Mesendoderm (in vitro differentiated cells): ENCODE results near the gene KLK15.

ENCODE experiments used
- DNase-seq: peaks from one replicate; pipeline ENCODE4 v3.0.0; 2013
- H2AK5ac ChIP-seq: 2 replicates; pipeline ENCODE4 v1.6.1; 2013; ENCODE audit warnings: low read length, inconsistent platforms
- H2BK120ac ChIP-seq: 2 replicates; pipeline ENCODE4 v1.6.1; 2013; ENCODE audit warnings: low read depth, mild to moderate bottlenecking, low read length, moderate library complexity, mixed read lengths
- H2BK15ac ChIP-seq: replicated peaks from 2 replicates; pipeline ENCODE4 v1.6.1; 2013; ENCODE audit warnings: low read depth, mild to moderate bottlenecking, moderate library complexity
- H2BK5ac ChIP-seq: 2 replicates; pipeline ENCODE4 v1.6.1; 2013; ENCODE audit warnings: low read length, inconsistent platforms
- H3K18ac ChIP-seq: 2 replicates; pipeline ENCODE4 v1.6.1; 2013; ENCODE audit warnings: mild to moderate bottlenecking, low read length, mixed read lengths
- H3K23ac ChIP-seq: one replicate; pipeline ENCODE4 v1.6.1; 2013; ENCODE audit warnings: low read length
- H3K27ac ChIP-seq: 2 replicates; pipeline ENCODE4 v1.5.1; 2013; ENCODE audit warnings: low read depth, mild to moderate bottlenecking, inconsistent platforms, low read length, moderate library complexity
- H3K27me3 ChIP-seq: 2 replicates; pipeline ENCODE4 v1.6.1; 2013; ENCODE audit warnings: low read length, control low read depth, mild to moderate bottlenecking, inconsistent platforms; ENCODE audit not compliant: insufficient read depth, poor library complexity
- H3K36me3 ChIP-seq: 2 replicates; pipeline ENCODE4 v1.6.1; 2013; ENCODE audit warnings: low read length, inconsistent platforms; ENCODE audit not compliant: control insufficient read depth, insufficient read depth
- H3K4ac ChIP-seq: one replicate; pipeline ENCODE4 v1.6.1; 2013; ENCODE audit warnings: low read depth, mild to moderate bottlenecking, low read length, moderate library complexity
- H3K4me1 ChIP-seq: 2 replicates; pipeline ENCODE4 v1.6.1; 2013; ENCODE audit warnings: low read depth, low read length, inconsistent platforms; ENCODE audit not compliant: control insufficient read depth
- H3K4me2 ChIP-seq: 2 replicates; pipeline ENCODE4 v1.6.1; 2013; ENCODE audit warnings: low read length
- H3K4me3 ChIP-seq: 2 replicates; pipeline ENCODE4 v1.5.1; 2013; ENCODE audit warnings: mild to moderate bottlenecking, low read length
- H3K56ac ChIP-seq: one replicate; pipeline ENCODE4 v1.6.1; 2013; ENCODE audit warnings: low read length
- H3K79me1 ChIP-seq: 2 replicates; pipeline ENCODE4 v1.6.1; 2013; ENCODE audit warnings: low read length, inconsistent platforms
- H3K79me2 ChIP-seq: 2 replicates; pipeline ENCODE4 v1.6.1; 2013; ENCODE audit warnings: mild to moderate bottlenecking, low read length; ENCODE audit not compliant: control insufficient read depth, insufficient read depth
- H3K9ac ChIP-seq: 2 replicates; pipeline ENCODE4 v1.6.1; 2013; ENCODE audit warnings: low read length, inconsistent platforms
- H4K5ac ChIP-seq: one replicate; pipeline ENCODE4 v1.6.1; 2013; ENCODE audit warnings: low read length
- H4K8ac ChIP-seq: one replicate; pipeline ENCODE4 v1.6.1; 2013; ENCODE audit warnings: low read depth, mild to moderate bottlenecking, control low read depth, low read length, moderate library complexity
- WGBS: extraction: QIAGEN DNeasy Blood & Tissue Kit; methylation state at CpG from one replicate; pipeline ENCODE4 v1.1.7; 2013; ENCODE audit warnings: low lambda C conversion rate, missing lambda C conversion rate; ENCODE audit not compliant: insufficient coverage; ENCODE audit errors: extremely low coverage; 5-methylcytosine and 5-hydroxymethylcytosine counted together

Gene KLK15

GRCh38 chr19:50843205-50843604, 9.8 kb upstream of the KLK15 start:
- H2BK5ac ChIP-seq: no peak overlapping the region
- H3K4ac ChIP-seq: no peak overlapping the region
- no peak overlapping the region for H2BK120ac ChIP-seq
- H3K9ac ChIP-seq: no peak overlapping the region
- H4K8ac ChIP-seq: no peak overlapping the region
- no peaks in the 10 kb centered on the region for H3K4me1 ChIP-seq
- WGBS: no CpG with 5 or more reads among the region's 2 CpGs
- no peaks in the 10 kb centered on the region for H3K27me3 ChIP-seq
- no peak overlapping the region for H3K4me3 ChIP-seq
- H3K56ac ChIP-seq: no peak overlapping the region
- H3K79me1 ChIP-seq: no peaks in the 10 kb centered on the region
- no peak overlapping the region for H3K27ac ChIP-seq
- DNase-seq: no peak
- H3K23ac ChIP-seq: no peak overlapping the region
- H3K4me2 ChIP-seq: no peak overlapping the region
- no peak overlapping the region for H4K5ac ChIP-seq
- H2AK5ac ChIP-seq: no peak overlapping the region
- H3K79me2 ChIP-seq: no peaks in the 10 kb centered on the region
- no peak overlapping the region for H3K18ac ChIP-seq
- H3K36me3 ChIP-seq: no peaks in the 10 kb centered on the region
- no peak overlapping the region for H2BK15ac ChIP-seq

DNA sequence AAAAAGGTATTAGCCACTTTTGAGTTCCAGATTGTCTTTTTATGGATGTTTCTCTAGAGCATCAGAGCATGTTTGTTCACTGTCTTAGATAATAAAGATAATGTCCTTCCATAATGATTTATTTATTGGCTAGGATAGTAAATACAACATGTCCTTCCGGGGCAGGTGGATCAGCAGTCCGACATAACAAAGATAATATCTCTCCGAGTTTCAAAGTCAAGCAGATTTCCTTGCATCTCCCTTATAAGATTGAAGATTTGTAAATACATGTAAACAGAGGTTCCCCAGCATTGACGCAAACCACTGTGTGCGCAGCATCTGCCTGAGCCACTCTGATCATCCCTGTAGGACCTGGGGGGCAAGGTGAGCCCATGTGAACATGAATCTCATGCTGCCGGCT, 8.8 kb upstream of the KLK15 start:
- Histone ChIP-seq H3K18ac (no peak overlapping the region), H3K9ac (no peak overlapping the region), H3K79me1 (no peaks in the 10 kb centered on the region), H2BK15ac (no peak overlapping the region), H3K4me2 (no peak overlapping the region), H3K56ac (no peak overlapping the region), H3K27ac (no peak overlapping the region), H3K4me3 (no peak overlapping the region), H4K8ac (no peak overlapping the region), H2BK120ac (no peak overlapping the region), H2AK5ac (no peak overlapping the region), H3K27me3 (no peaks in the 10 kb centered on the region), H2BK5ac (no peak overlapping the region), H3K4ac (no peak overlapping the region), H3K23ac (no peak overlapping the region), H3K4me1 (no peaks in the 10 kb centered on the region), H3K36me3 (no peaks in the 10 kb centered on the region), H3K79me2 (no peaks in the 10 kb centered on the region), H4K5ac (no peak overlapping the region)
- DNase-seq: no peak
- no CpG with 5 or more reads among the region's 6 CpGs for WGBS

GRCh38 chr19:50839712-50840655, 6.6 kb upstream of the KLK15 start:
- no peaks in the 10 kb centered on the region for H3K36me3 ChIP-seq
- no peak overlapping the region for H3K27ac ChIP-seq
- no peak for DNase-seq
- no peak overlapping the region for H3K18ac ChIP-seq
- H3K79me2 ChIP-seq: no peaks in the 10 kb centered on the region
- H3K79me1 ChIP-seq: no peaks in the 10 kb centered on the region
- no peak overlapping the region for H3K56ac ChIP-seq
- H2BK5ac ChIP-seq: no peak overlapping the region
- no peak overlapping the region for H2AK5ac ChIP-seq
- no peaks in the 10 kb centered on the region for H3K4me1 ChIP-seq
- H3K9ac ChIP-seq: no peak overlapping the region
- no peak overlapping the region for H4K8ac ChIP-seq
- peaks cover 1% of the 10 kb centered on the region for H3K27me3 ChIP-seq
- no peak overlapping the region for H3K4me3 ChIP-seq
- no peak overlapping the region for H3K4ac ChIP-seq
- H2BK120ac ChIP-seq: no peak overlapping the region
- H3K23ac ChIP-seq: no peak overlapping the region
- H2BK15ac ChIP-seq: no peak overlapping the region
- no CpG with 5 or more reads among the region's 10 CpGs for WGBS
- H3K4me2 ChIP-seq: no peak overlapping the region
- H4K5ac ChIP-seq: no peak overlapping the region

GRCh38 chr19:50838239-50838638, 4.9 kb upstream of the KLK15 start:
- Histone ChIP-seq H2BK120ac (no peak overlapping the region), H3K36me3 (no peaks in the 10 kb centered on the region), H3K4me1 (no peaks in the 10 kb centered on the region), H3K23ac (no peak overlapping the region), H3K4me2 (no peak overlapping the region), H3K79me2 (no peaks in the 10 kb centered on the region), H3K56ac (no peak overlapping the region), H2AK5ac (no peak overlapping the region), H3K27ac (no peak overlapping the region), H4K5ac (no peak overlapping the region), H3K18ac (no peak overlapping the region), H2BK5ac (no peak overlapping the region), H3K27me3 (peaks cover 2% of the 10 kb centered on the region), H4K8ac (no peak overlapping the region), H3K79me1 (no peaks in the 10 kb centered on the region), H2BK15ac (no peak overlapping the region), H3K4ac (no peak overlapping the region), H3K9ac (no peak overlapping the region), H3K4me3 (no peak overlapping the region)
- DNase-seq: peak; percentile 78
- WGBS: no CpG with 5 or more reads among the region's 6 CpGs

- H3K27me3 ChIP-seq: peaks cover 2% of the 10 kb centered on the region
- no peak for DNase-seq
- no CpG with 5 or more reads among the region's 10 CpGs for WGBS
- no peak overlapping the region for H3K4me3 ChIP-seq
- no peak overlapping the region for H4K8ac ChIP-seq
- no peak overlapping the region for H2AK5ac ChIP-seq
- H3K79me2 ChIP-seq: no peaks in the 10 kb centered on the region
- no peak overlapping the region for H3K4ac ChIP-seq
- no peak overlapping the region for H3K56ac ChIP-seq
- no peak overlapping the region for H2BK120ac ChIP-seq
- H4K5ac ChIP-seq: no peak overlapping the region
- no peaks in the 10 kb centered on the region for H3K36me3 ChIP-seq
- H3K18ac ChIP-seq: no peak overlapping the region
- no peak overlapping the region for H3K4me2 ChIP-seq
- no peak overlapping the region for H3K27ac ChIP-seq
- no peak overlapping the region for H3K23ac ChIP-seq
- no peak overlapping the region for H3K9ac ChIP-seq
- no peak overlapping the region for H2BK15ac ChIP-seq
- H3K4me1 ChIP-seq: no peaks in the 10 kb centered on the region
- H2BK5ac ChIP-seq: no peak overlapping the region
- no peaks in the 10 kb centered on the region for H3K79me1 ChIP-seq
These were observed 3.9 kb upstream of the KLK15 start for GRCh38 chr19:50837300-50837699.
